ENCODE measurements around the gene COL27A1.

GRCh38 chr9:114317665-114318357, 162.5 kb downstream of the COL27A1 start:
- TF ChIP-seq POLR2A (IDR thresholded peaks at IDR 0.05; ENCODE audit: low read length) (no peak), GATA1 (IDR thresholded peaks at IDR 0.05; ENCODE audit: low read depth, low read length) (no peak)

All from erythroblast (primary cell).